Smooth muscle cell (in vitro differentiated cells): ENCODE data around the gene TMCO4. TPM values are rescaled to one million over a fixed set of nuclear protein-coding genes. Genes with fewer than 3 reads are reported as not detected.

Experiments
- DNase-seq: peaks from one replicate; lab custom pipeline; 2025; ENCODE audit not compliant: unreplicated experiment; lab: John Stamatoyannopoulos, UW
- H2AFZ ChIP-seq: fragments of 200-600 bp; sonication (generic); 2 replicates; pipeline ENCODE4 v1.6.0; 2016; ENCODE audit warnings: antibody characterized with exemption, low read depth, mild to moderate bottlenecking
- H3F3A ChIP-seq: fragments of 200-600 bp; sonication (generic); 2 replicates; pipeline ENCODE4 v1.6.0; 2017; ENCODE audit warnings: antibody characterized with exemption, low read depth
- H3K27ac ChIP-seq: fragments of 200-600 bp; sonication (generic); 2 replicates; pipeline ENCODE4 v1.5.1; 2016; ENCODE audit warnings: low read depth, mild to moderate bottlenecking
- H3K27me3 ChIP-seq: fragments of 200-600 bp; sonication (generic); 2 replicates; pipeline ENCODE4 v1.6.1; 2016; ENCODE audit warnings: low read depth, mild to moderate bottlenecking
- H3K36me3 ChIP-seq: fragments of 200-600 bp; sonication (generic); 2 replicates; pipeline ENCODE4 v1.5.1; 2016; ENCODE audit warnings: low read depth
- H3K4me1 ChIP-seq: fragments of 200-600 bp; sonication (generic); 2 replicates; pipeline ENCODE4 v1.5.1; 2016; ENCODE audit warnings: low read depth
- H3K4me2 ChIP-seq: fragments of 200-600 bp; sonication (generic); 2 replicates; pipeline ENCODE4 v1.6.0; 2016; ENCODE audit warnings: mild to moderate bottlenecking
- H3K4me3 ChIP-seq: fragments of 200-600 bp; sonication (generic); 2 replicates; pipeline ENCODE4 v1.5.1; 2016; ENCODE audit warnings: mild to moderate bottlenecking
- H3K79me2 ChIP-seq: fragments of 200-600 bp; sonication (generic); 2 replicates; pipeline ENCODE4 v1.6.0; 2016; ENCODE audit warnings: low read depth, mild to moderate bottlenecking
- H3K9ac ChIP-seq: fragments of 200-600 bp; sonication (generic); 2 replicates; pipeline ENCODE4 v1.6.0; 2016; ENCODE audit warnings: low read depth
- H3K9me3 ChIP-seq: fragments of 200-600 bp; sonication (generic); replicated peaks from 2 replicates; pipeline ENCODE4 v1.5.1; 2016; ENCODE audit warnings: low read depth
- H4K20me1 ChIP-seq: fragments of 200-600 bp; sonication (generic); 2 replicates; pipeline ENCODE4 v1.6.0; 2016; ENCODE audit warnings: low read depth
- CTCF ChIP-seq: fragments of 200-600 bp; sonication (generic); IDR thresholded peaks from 2 replicates; pipeline ENCODE4 v1.5.1; 2017; ENCODE audit warnings: borderline replicate concordance, mild to moderate bottlenecking, antibody characterized with exemption; ENCODE audit not compliant: insufficient read depth, poor library complexity, severe bottlenecking
- WGBS: methylation state at CpG from one replicate; pipeline ENCODE4 v1.1.7; 2016; ENCODE audit warnings: low lambda C conversion rate; 5-methylcytosine and 5-hydroxymethylcytosine counted together
- polyA plus RNA-seq: library from polyadenylated mRNA; unstranded; fragments of >200 nt; fragmentation: Nextera tagmentation; extraction: Ambion mirVana; gene quantifications from 2 replicates; pipeline ENCODE4 v1.2.1, GENCODE V29; 2016
- total RNA-seq: library from RNA; depleted of rRNA; stranded (reverse); fragments of >200 nt; gene quantifications from 2 replicates; pipeline ENCODE4 v1.2.3, GENCODE V29; 2014

TMCO4 gene
- total and polyA plus RNA-seq, 2 experiments from 2014 or later: 5.4 to 6.8 TPM

GRCh38 chr1:19800076-19800804 is 524 bp upstream of the TMCO4 start:
- Histone ChIP-seq H3F3A (no peaks in the 10 kb centered on the region), H3K27ac (no peak overlapping the region), H3K27me3 (no peaks in the 10 kb centered on the region), H3K4me3 (peak overlapping the region; percentile 74), H4K20me1 (no peaks in the 10 kb centered on the region), H3K4me1 (peaks cover 6% of the 10 kb centered on the region), H3K9ac (no peak overlapping the region), H3K9me3 (no peaks in the 10 kb centered on the region), H3K79me2 (no peaks in the 10 kb centered on the region), H2AFZ (peak overlapping the region; percentile 85), H3K36me3 (no peaks in the 10 kb centered on the region), H3K4me2 (peak overlapping the region; percentile 94)
- TF ChIP-seq CTCF: no peak
- DNase-seq: peak; percentile 20
- WGBS: 24% methylated on average over 33 of the region's 33 CpGs

GRCh38 chr1:19798486-19799229 is 1.1 kb downstream of the TMCO4 start:
- H4K20me1 ChIP-seq: no peaks in the 10 kb centered on the region
- H3K4me2 ChIP-seq: peak overlapping the region; percentile 94
- peak overlapping the region; percentile 74 for H3K4me3 ChIP-seq
- TF ChIP-seq CTCF: no peak
- peak overlapping the region; percentile 97 for H2AFZ ChIP-seq
- H3K36me3 ChIP-seq: no peaks in the 10 kb centered on the region
- H3K79me2 ChIP-seq: no peaks in the 10 kb centered on the region
- H3F3A ChIP-seq: no peaks in the 10 kb centered on the region
- H3K9me3 ChIP-seq: no peaks in the 10 kb centered on the region
- no peak for DNase-seq
- H3K27me3 ChIP-seq: no peaks in the 10 kb centered on the region
- no peak overlapping the region for H3K9ac ChIP-seq
- no peak overlapping the region for H3K27ac ChIP-seq
- WGBS: 94% methylated on average over 6 of the region's 6 CpGs
- H3K4me1 ChIP-seq: peaks cover 6% of the 10 kb centered on the region

GRCh38 chr1:19797827-19798226 is 1.9 kb downstream of the TMCO4 start:
- Histone ChIP-seq H3K9me3 (no peaks in the 10 kb centered on the region), H3K27me3 (no peaks in the 10 kb centered on the region), H3K36me3 (no peaks in the 10 kb centered on the region), H3K27ac (no peak overlapping the region), H3K79me2 (no peaks in the 10 kb centered on the region), H4K20me1 (no peaks in the 10 kb centered on the region), H2AFZ (no peak overlapping the region), H3K4me3 (no peak overlapping the region), H3K9ac (no peak overlapping the region), H3F3A (no peaks in the 10 kb centered on the region), H3K4me1 (peaks cover 6% of the 10 kb centered on the region), H3K4me2 (no peak overlapping the region)
- 76% methylated on average over 5 of the region's 5 CpGs for WGBS
- no peak for TF ChIP-seq CTCF
- DNase-seq: no peak

GRCh38 chr1:19794583-19794982 is 5.1 kb downstream of the TMCO4 start:
- no peak for DNase-seq
- Histone ChIP-seq H3K4me3 (no peak overlapping the region), H3K4me2 (no peak overlapping the region), H3F3A (no peaks in the 10 kb centered on the region), H4K20me1 (no peaks in the 10 kb centered on the region), H3K27me3 (no peaks in the 10 kb centered on the region), H3K36me3 (no peaks in the 10 kb centered on the region), H3K27ac (no peak overlapping the region), H3K79me2 (no peaks in the 10 kb centered on the region), H3K9me3 (no peaks in the 10 kb centered on the region), H3K9ac (no peak overlapping the region), H3K4me1 (peaks cover 6% of the 10 kb centered on the region), H2AFZ (no peak overlapping the region)
- 93% methylated on average over 4 of the region's 4 CpGs for WGBS
- TF ChIP-seq CTCF: no peak
